HG02642 (cell line): ENCODE measurements around the gene ATP10B.
A peak's percentile ranks its signal among the peaks of the same experiment; 100 is the strongest.

ENCODE experiments used
- ATAC-seq: cut with Tn5 transposase; IDR thresholded peaks from one replicate; pipeline ENCODE4 v1.9.1; 2021; ENCODE audit warnings: mild to moderate bottlenecking; ENCODE audit not compliant: unreplicated experiment, poor library complexity

The ATP10B gene

GRCh38 chr5:160699301-160699700 is 152.7 kb downstream of the ATP10B start:
- ATAC-seq = no peak

- ATAC-seq = no peak
Observed at GRCh38 chr5:160697281-160697680, 154.7 kb downstream of the ATP10B start.

GRCh38 chr5:160694896-160695295 is 157.1 kb downstream of the ATP10B start:
- ATAC-seq = no peak

- ATAC-seq = no peak
Observed at GRCh38 chr5:160693831-160694465, 158.1 kb downstream of the ATP10B start.

GRCh38 chr5:160692271-160692670 is 159.7 kb downstream of the ATP10B start:
- ATAC-seq = no peak

GRCh38 chr5:160685695-160686094 is 166.3 kb downstream of the ATP10B start:
- peak; percentile 84 for ATAC-seq

- no peak for ATAC-seq
Observed at GRCh38 chr5:160685219-160685618, 166.8 kb downstream of the ATP10B start.

GRCh38 chr5:160679567-160680309 is 172.3 kb downstream of the ATP10B start:
- ATAC-seq = no peak

GRCh38 chr5:160675988-160676387 is 176.0 kb downstream of the ATP10B start:
- ATAC-seq = no peak

GRCh38 chr5:160674901-160675300 is 177.1 kb downstream of the ATP10B start:
- ATAC-seq = no peak

GRCh38 chr5:160672521-160672920 is 179.5 kb downstream of the ATP10B start:
- no peak for ATAC-seq

- ATAC-seq = no peak
Observed at GRCh38 chr5:160668356-160668755, 183.7 kb downstream of the ATP10B start.

- ATAC-seq = no peak
Observed at GRCh38 chr5:160667160-160667559, 184.9 kb downstream of the ATP10B start.

GRCh38 chr5:160665460-160665859 is 186.6 kb downstream of the ATP10B start:
- no peak for ATAC-seq

- no peak for ATAC-seq
Observed at GRCh38 chr5:160660132-160660531, 191.9 kb downstream of the ATP10B start.

- no peak for ATAC-seq
Observed at GRCh38 chr5:160657622-160658458, 194.2 kb downstream of the ATP10B start.

GRCh38 chr5:160657068-160657507 is 194.9 kb downstream of the ATP10B start:
- ATAC-seq = no peak

GRCh38 chr5:160655717-160656116 is 196.3 kb downstream of the ATP10B start:
- no peak for ATAC-seq

- no peak for ATAC-seq
Observed at GRCh38 chr5:160651692-160652645, 200.0 kb downstream of the ATP10B start.

- ATAC-seq = no peak
Observed at GRCh38 chr5:160649304-160649703, 202.7 kb downstream of the ATP10B start.
